SK-N-MC (cell line): ENCODE measurements around the gene BMF.

Experiments used
- EZH2 ChIP-seq: fragments of 200-600 bp; sonication (generic); IDR thresholded peaks from one replicate; pipeline ENCODE4 v1.6.1; 2017; ENCODE audit warnings: antibody characterized with exemption
- POLR2AphosphoS5 ChIP-seq: IDR thresholded peaks from 2 replicates; pipeline ENCODE4 v1.6.1; 2012; ENCODE audit warnings: mild to moderate bottlenecking, low read depth, low read length, borderline replicate concordance

GRCh38 chr15:40055576-40056293, 52.9 kb downstream of the BMF start:
- TF ChIP-seq EZH2 (no peak), POLR2AphosphoS5 (no peak)
